OCI-LY3 (cell line): ENCODE results near the gene MRPL23.

Source experiments
- H2AFZ ChIP-seq: fragments of 200-600, 300-600 bp; shearing (Covaris generic); 2 replicates; pipeline ENCODE4 v1.6.0; 2014; ENCODE audit warnings: antibody characterized with exemption, low read depth, low read length
- H3K27ac ChIP-seq: fragments of 200-600, 300-600 bp; sonication (generic); 2 replicates; pipeline ENCODE4 v1.5.1; 2014; ENCODE audit warnings: mild to moderate bottlenecking, low read length, moderate library complexity, mixed read lengths
- H3K27me3 ChIP-seq: fragments of 200-600, 300-600 bp; sonication (generic); 2 replicates; pipeline ENCODE4 v1.6.1; 2014; ENCODE audit warnings: low read depth, low read length, mixed read lengths
- H3K36me3 ChIP-seq: fragments of 200-600, 300-600 bp; sonication (generic); replicated peaks from 2 replicates; pipeline ENCODE3; 2014; ENCODE audit warnings: low read depth, low read length, mixed read lengths
- H3K4me1 ChIP-seq: fragments of 300-600, 200-600 bp; sonication (generic); 2 replicates; pipeline ENCODE4 v1.6.1; 2014; ENCODE audit warnings: low read length, mixed read lengths
- H3K4me2 ChIP-seq: fragments of 200-600, 300-600 bp; sonication (generic); 2 replicates; pipeline ENCODE4 v1.6.1; 2014; ENCODE audit warnings: low read length, mixed read lengths
- H3K4me3 ChIP-seq: fragments of 300-600, 200-600 bp; sonication (generic); 2 replicates; pipeline ENCODE4 v1.5.1; 2014; ENCODE audit warnings: antibody characterized with exemption, mild to moderate bottlenecking, low read length, moderate library complexity
- H3K79me2 ChIP-seq: fragments of 300-600, 200-600 bp; shearing (Covaris generic); 2 replicates; pipeline ENCODE4 v1.6.1; 2014; ENCODE audit warnings: mild to moderate bottlenecking, low read length, mixed read lengths
- H3K9ac ChIP-seq: fragments of 300-600, 200-600 bp; shearing (Covaris generic); 2 replicates; pipeline ENCODE4 v1.6.0; 2014; ENCODE audit warnings: mild to moderate bottlenecking, low read length, moderate library complexity
- H3K9me3 ChIP-seq: fragments of 200-600, 300-600 bp; shearing (Covaris generic); 2 replicates; pipeline ENCODE4 v1.6.1; 2014; ENCODE audit warnings: low read length, mixed read lengths; ENCODE audit not compliant: insufficient read depth
- H4K20me1 ChIP-seq: fragments of 200-600, 300-600 bp; sonication (generic); 2 replicates; pipeline ENCODE4 v1.6.1; 2016; ENCODE audit warnings: low read length, mixed read lengths; ENCODE audit not compliant: insufficient read depth
- EZH2phosphoT487 ChIP-seq: fragments of 200-600 bp; shearing (Covaris generic); IDR thresholded peaks from 2 replicates; pipeline ENCODE4 v1.6.1; 2018; ENCODE audit warnings: antibody characterized with exemption, mixed run types, low read depth
- TF ChIP-seq, protein P1 (sequence below): fragments of 200-600, 300-600 bp; sonication (generic); IDR thresholded peaks from 2 replicates; pipeline ENCODE4 v1.5.1; 2014; ENCODE audit warnings: antibody characterized with exemption, low read length, low read depth

MRPL23 gene

DNA sequence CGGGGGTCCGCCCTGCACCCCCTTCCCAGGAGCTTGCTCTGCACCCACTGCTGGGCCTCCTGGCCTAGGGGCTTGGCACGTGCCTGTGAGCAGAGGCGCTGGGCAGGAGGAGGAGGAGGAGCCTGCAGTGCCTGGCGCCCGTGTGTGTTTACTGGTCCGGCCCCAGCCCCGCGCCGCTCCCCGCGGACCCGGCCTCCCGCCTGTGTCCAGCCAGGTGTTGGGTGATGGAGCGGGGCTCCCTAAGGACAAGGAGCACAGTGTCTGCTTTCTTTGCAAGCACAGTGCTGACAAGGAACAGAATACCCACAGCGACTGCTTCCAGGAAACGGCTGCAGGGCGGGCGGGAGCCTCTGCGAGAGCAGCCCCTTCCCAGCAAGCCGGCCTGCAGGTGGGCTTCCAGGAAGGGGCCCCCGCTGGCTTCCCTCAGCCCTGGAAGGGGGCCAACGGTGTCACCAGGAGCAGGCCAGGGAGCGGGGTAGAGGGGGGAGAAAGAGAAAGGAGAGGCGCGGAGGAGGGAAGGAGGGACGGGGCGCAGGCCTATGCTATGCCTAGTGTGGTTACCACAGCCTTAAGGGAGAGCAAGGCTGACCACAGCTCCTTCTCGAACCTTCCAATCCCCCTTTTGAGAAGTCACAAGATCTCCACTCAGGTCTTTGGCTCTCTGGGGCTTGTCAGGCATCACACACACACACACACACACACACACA, 43.9 kb downstream of the MRPL23 start:
- no peak overlapping the region for H2AFZ ChIP-seq
- no peaks in the 10 kb centered on the region for H4K20me1 ChIP-seq
- no peak overlapping the region for H3K27ac ChIP-seq
- H3K4me2 ChIP-seq: no peak overlapping the region
- no peaks in the 10 kb centered on the region for H3K9me3 ChIP-seq
- TF ChIP-seq EZH2phosphoT487: no peak
- TF ChIP-seq, protein P1, sequence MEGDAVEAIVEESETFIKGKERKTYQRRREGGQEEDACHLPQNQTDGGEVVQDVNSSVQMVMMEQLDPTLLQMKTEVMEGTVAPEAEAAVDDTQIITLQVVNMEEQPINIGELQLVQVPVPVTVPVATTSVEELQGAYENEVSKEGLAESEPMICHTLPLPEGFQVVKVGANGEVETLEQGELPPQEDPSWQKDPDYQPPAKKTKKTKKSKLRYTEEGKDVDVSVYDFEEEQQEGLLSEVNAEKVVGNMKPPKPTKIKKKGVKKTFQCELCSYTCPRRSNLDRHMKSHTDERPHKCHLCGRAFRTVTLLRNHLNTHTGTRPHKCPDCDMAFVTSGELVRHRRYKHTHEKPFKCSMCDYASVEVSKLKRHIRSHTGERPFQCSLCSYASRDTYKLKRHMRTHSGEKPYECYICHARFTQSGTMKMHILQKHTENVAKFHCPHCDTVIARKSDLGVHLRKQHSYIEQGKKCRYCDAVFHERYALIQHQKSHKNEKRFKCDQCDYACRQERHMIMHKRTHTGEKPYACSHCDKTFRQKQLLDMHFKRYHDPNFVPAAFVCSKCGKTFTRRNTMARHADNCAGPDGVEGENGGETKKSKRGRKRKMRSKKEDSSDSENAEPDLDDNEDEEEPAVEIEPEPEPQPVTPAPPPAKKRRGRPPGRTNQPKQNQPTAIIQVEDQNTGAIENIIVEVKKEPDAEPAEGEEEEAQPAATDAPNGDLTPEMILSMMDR: no peak
- H3K9ac ChIP-seq: no peak overlapping the region
- no peaks in the 10 kb centered on the region for H3K4me1 ChIP-seq
- H3K4me3 ChIP-seq: no peak overlapping the region
- H3K79me2 ChIP-seq: no peaks in the 10 kb centered on the region
- H3K36me3 ChIP-seq: no peaks in the 10 kb centered on the region
- H3K27me3 ChIP-seq: no peaks in the 10 kb centered on the region

GRCh38 chr11:1992111-1992510, 45.0 kb downstream of the MRPL23 start:
- Histone ChIP-seq H3K36me3 (no peaks in the 10 kb centered on the region), H4K20me1 (no peaks in the 10 kb centered on the region), H3K9ac (no peak overlapping the region), H2AFZ (no peak overlapping the region), H3K4me1 (no peaks in the 10 kb centered on the region), H3K79me2 (no peaks in the 10 kb centered on the region), H3K4me3 (no peak overlapping the region), H3K4me2 (no peak overlapping the region), H3K27me3 (no peaks in the 10 kb centered on the region), H3K27ac (no peak overlapping the region), H3K9me3 (no peaks in the 10 kb centered on the region)
- TF ChIP-seq, protein P1: no peak
- no peak for TF ChIP-seq EZH2phosphoT487

DNA sequence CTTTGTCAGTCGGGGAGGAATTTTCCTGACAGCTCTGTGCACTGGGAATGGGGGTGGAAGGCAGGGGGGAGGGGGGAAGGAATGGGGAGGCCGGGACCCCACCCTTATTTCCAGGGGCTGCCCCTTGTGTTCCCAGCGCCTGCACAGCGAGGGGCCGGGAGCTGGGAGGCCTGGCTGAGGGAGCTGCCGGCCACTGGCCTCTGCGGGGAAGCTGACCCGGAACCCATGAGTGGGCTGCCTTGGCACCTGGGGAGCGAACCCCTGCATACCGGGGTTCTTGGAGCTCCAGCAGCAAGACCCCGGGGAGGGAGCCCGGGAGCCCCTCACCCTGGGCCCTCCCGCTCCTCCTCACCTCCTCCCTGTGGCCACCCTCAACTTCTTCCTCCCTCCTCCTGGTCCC, 47.0 kb downstream of the MRPL23 start:
- Histone ChIP-seq H3K27ac (no peak overlapping the region), H3K4me2 (no peak overlapping the region), H3K4me3 (no peak overlapping the region), H3K4me1 (no peaks in the 10 kb centered on the region), H3K9ac (no peak overlapping the region), H3K9me3 (no peaks in the 10 kb centered on the region), H4K20me1 (no peaks in the 10 kb centered on the region), H3K27me3 (no peaks in the 10 kb centered on the region), H3K79me2 (no peaks in the 10 kb centered on the region), H3K36me3 (no peaks in the 10 kb centered on the region), H2AFZ (no peak overlapping the region)
- no peak for TF ChIP-seq EZH2phosphoT487
- TF ChIP-seq, protein P1: no peak

- Histone ChIP-seq H3K9me3 (no peaks in the 10 kb centered on the region), H3K36me3 (no peaks in the 10 kb centered on the region), H3K4me3 (no peak within 1 kb of the TSS), H3K79me2 (no peaks in the 10 kb centered on the region), H2AFZ (no peak within 1 kb of the TSS), H3K27me3 (no peaks in the 10 kb centered on the region), H3K4me2 (no peak within 1 kb of the TSS), H3K4me1 (no peaks in the 10 kb centered on the region), H4K20me1 (no peaks in the 10 kb centered on the region), H3K27ac (no peak within 1 kb of the TSS), H3K9ac (no peak within 1 kb of the TSS)
- TF ChIP-seq, protein P1: no peak
- no peak for TF ChIP-seq EZH2phosphoT487
Measured at GRCh38 chr11:1997755-1998154, 50.6 kb downstream of the MRPL23 start, which contains the start of gene H19. Gene H19 (minus strand): TSS chr11:1997842.
